H7 (cell line): Measurements from ENCODE around the gene DNER. TPM values are rescaled to one million over a fixed set of nuclear protein-coding genes. Genes with fewer than 3 reads are reported as not detected.
"Not testable (repeated sequence)": the region's sequence is repeated elsewhere in the genome, so short reads cannot be mapped to it uniquely, and the experiment has no call there.

Experiments
- DNase-seq: peaks from one replicate; pipeline ENCODE4 v3.0.0; 2012
- H3K27me3 ChIP-seq: 2 replicates; pipeline ENCODE4 v1.6.0; 2011; ENCODE audit warnings: mild to moderate bottlenecking, low read length; ENCODE audit not compliant: control insufficient read depth, insufficient read depth
- H3K36me3 ChIP-seq: replicated peaks from 2 replicates; pipeline ENCODE4 v1.5.1; 2011; ENCODE audit warnings: low read length; ENCODE audit not compliant: control insufficient read depth, insufficient read depth
- H3K4me3 ChIP-seq: 2 replicates; pipeline ENCODE4 v1.5.1; 2011; ENCODE audit warnings: low read depth, mild to moderate bottlenecking, control low read depth, low read length, moderate library complexity; ENCODE audit not compliant: insufficient read depth
- total RNA-seq: library from RNA; depleted of rRNA; stranded (reverse); fragments of >200 nt; shearing (Covaris generic); gene quantifications from 2 replicates; pipeline ENCODE4 v1.2.3, GENCODE V29; 2014; rRNA removed

DNER gene
- total RNA-seq, result 0.70 and 1.0 TPM in 2 replicates

DNA sequence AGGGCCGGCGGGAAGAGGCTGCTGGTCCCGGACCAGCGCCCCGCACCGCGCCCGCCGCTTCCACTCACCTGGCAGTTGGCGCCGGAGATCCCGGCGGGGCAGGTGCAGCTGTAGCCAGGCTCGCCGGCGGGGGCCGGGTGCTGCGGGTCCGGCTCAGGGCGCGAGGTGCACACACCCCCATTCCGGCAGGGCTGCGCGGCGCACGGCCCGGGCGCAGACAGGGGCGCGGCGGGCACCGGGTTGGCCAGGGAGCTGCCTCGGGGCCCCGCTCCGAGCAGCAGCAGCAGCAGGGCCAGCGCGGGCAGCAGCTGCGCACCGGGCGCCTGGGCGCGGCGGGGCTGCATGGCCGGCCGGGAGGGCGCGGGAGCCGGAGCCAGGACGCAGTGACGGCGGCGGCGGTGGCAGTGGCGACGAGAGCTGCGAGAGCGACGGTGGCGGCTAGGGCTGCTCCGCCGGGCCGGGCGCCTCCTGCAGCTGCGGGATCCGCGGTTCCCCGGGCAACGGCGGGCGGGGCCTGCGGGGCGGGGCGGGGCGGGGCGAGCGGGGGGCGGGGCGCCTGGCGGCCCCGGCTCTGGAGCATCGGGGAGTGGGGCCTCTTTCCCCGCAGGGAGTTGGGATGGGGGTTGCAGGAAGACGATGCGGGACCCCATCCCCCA, at the start of gene DNER:
TSS of gene DNER (minus strand) at position 476 of the 656 bp plus-strand sequence. CDS start at position 344, 132 bp downstream.
- DNase-seq, result peak; percentile 95
- peak within 1 kb of the TSS; percentile 53 for H3K4me3 ChIP-seq
- H3K27me3 ChIP-seq, result peaks cover 26% of the 10 kb centered on the region
- no peaks in the 10 kb centered on the region for H3K36me3 ChIP-seq

GRCh38 chr2:229761663-229762062, 47.3 kb upstream of the DNER start:
- H3K4me3 ChIP-seq, result no peak overlapping the region
- DNase-seq, result no peak
- no peaks in the 10 kb centered on the region for H3K27me3 ChIP-seq
- H3K36me3 ChIP-seq, result no peaks in the 10 kb centered on the region; the same call in 1 of the 2 replicates

DNA sequence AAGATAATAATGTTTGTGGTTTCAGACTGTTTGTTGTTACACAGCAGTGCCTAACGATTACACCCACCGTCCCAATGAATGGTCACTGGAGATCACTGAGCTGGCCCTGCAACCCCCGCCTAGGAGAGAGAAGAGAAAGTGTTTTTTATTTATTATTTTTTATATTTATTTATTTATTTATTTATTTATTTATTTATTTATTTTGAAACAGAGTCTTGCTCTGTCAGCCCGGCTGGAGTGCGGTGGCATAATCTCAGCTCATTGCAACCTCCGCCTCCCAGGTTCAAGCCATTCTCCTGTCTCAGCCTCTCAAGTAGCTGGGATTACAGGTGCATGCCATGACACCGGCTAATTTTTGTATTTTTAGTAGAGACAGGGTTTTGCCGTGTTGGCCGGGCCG, 43.1 kb upstream of the DNER start:
- H3K27me3 ChIP-seq, H3K4me3 ChIP-seq, H3K36me3 ChIP-seq, DNase-seq: not testable (repeated sequence)

GRCh38 chr2:229752970-229753729, 38.8 kb upstream of the DNER start:
- H3K4me3 ChIP-seq, result no peak overlapping the region
- no peak for DNase-seq
- H3K36me3 ChIP-seq, result no peaks in the 10 kb centered on the region
- H3K27me3 ChIP-seq, result no peaks in the 10 kb centered on the region

DNA sequence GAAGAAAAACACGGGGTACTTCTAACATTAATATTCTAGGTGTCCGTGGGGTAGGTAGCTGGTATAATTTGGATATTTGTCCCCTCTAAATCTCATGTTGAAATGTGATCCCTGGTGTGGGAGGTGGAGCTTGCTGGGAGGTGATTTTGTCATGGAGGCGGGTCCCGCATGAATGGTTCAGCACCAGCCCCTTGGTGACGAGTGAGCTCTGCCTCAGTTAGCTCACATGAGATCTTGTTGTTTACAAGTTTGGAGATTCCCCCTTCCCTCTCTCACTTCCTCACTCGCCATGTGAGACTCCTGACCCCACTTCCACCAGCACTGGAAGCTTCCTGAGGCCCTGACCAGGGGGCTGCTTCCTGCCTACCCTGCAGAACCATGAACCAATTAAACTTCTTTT, 35.4 kb upstream of the DNER start:
- H3K27me3 ChIP-seq, result no peaks in the 10 kb centered on the region
- H3K4me3 ChIP-seq, result no peak overlapping the region
- DNase-seq, result no peak
- H3K36me3 ChIP-seq, result no peaks in the 10 kb centered on the region

DNA sequence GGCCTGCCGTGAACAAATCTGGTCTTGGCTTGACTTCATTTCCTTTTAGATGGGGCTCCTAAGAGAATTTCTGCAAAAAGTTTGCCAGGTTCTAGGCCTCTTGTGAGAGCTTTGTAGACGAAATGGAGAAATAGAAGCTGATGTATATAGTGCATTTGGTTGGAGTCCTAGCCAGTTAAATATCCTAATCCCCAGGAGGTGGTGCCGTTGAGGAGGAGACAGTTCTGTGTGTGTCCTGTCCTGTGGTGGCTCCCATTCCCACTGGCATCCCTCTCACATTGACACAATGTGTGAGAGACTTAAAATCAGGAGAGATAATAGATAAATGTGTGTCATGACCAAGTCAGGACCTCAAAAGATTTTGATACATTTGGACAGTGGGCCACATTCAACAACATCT, 34.6 kb upstream of the DNER start:
- Histone ChIP-seq H3K4me3 (no peak overlapping the region), H3K36me3 (no peaks in the 10 kb centered on the region), H3K27me3 (no peaks in the 10 kb centered on the region)
- peak; percentile 38 for DNase-seq

GRCh38 chr2:229742691-229743090, 28.3 kb upstream of the DNER start:
- H3K36me3 ChIP-seq, H3K27me3 ChIP-seq, H3K4me3 ChIP-seq, DNase-seq: not testable (repeated sequence)

DNA sequence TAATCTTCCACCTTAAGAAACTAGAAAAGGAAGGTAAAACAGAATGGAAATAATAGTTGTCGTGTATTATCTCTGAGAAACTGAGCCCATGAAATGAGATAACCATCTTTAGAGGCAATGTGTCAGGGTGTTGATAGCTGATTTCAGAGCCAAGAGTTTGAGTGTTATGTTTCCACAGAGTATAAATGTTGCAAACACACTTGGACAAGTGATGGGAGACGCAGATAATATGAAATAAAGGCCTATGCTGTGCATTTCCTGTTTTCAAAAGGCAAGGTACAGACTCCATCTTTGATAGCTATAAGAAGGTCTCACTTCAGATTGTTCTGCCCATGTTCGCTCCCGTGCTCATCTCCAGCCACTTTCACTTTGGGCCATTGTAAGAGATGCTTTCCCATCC, 25.9 kb upstream of the DNER start:
- no peak overlapping the region for H3K4me3 ChIP-seq
- no peaks in the 10 kb centered on the region for H3K36me3 ChIP-seq
- H3K27me3 ChIP-seq, result no peaks in the 10 kb centered on the region
- no peak for DNase-seq

GRCh38 chr2:229738024-229738625, 23.8 kb upstream of the DNER start:
- no peaks in the 10 kb centered on the region for H3K36me3 ChIP-seq
- no peak overlapping the region for H3K4me3 ChIP-seq
- no peaks in the 10 kb centered on the region for H3K27me3 ChIP-seq
- DNase-seq, result no peak

DNA sequence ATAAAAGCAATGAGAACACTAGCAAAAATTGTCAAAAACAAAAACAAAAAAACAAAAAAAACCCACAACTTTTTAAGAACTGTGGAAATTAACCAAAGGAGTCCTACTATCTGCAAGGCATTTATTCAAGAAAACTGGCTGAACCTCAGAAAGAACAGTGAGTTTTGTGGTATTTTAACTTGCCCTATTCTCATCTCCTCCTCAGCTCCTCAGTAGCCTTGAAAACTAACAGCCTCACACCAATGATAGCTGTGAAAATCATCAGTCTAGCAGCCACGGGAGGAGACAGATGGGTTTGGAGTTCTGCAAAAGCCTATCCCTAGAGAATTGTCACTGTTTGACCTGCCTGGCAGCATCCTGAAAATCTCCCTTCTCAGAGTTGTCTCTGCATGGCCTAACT, 20.1 kb upstream of the DNER start:
- no peak for DNase-seq
- Histone ChIP-seq H3K36me3 (no peaks in the 10 kb centered on the region), H3K4me3 (no peak overlapping the region), H3K27me3 (no peaks in the 10 kb centered on the region)

GRCh38 chr2:229733611-229734245, 19.4 kb upstream of the DNER start:
- Histone ChIP-seq H3K36me3 (no peaks in the 10 kb centered on the region), H3K4me3 (no peak overlapping the region), H3K27me3 (no peaks in the 10 kb centered on the region)
- peak; percentile 40 for DNase-seq

DNA sequence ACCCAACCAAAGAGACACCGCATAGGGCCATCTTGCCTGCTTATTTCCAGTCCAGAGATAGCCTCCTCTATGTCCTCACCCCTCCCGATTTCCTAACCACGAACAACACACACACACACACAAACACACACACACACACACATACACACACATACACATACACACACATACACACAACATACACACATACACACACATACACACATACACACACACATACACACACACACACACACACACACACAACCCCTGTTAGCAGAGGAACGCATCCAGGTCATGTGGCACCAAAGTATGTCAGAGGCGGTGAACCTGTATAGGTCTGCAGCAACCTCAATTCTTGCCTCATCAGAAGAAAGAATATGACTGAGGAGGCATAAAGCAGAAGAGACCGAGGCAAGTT, 18.5 kb upstream of the DNER start:
- no peaks in the 10 kb centered on the region for H3K36me3 ChIP-seq
- H3K4me3 ChIP-seq, result no peak overlapping the region
- no peak for DNase-seq
- no peaks in the 10 kb centered on the region for H3K27me3 ChIP-seq

- no peak for DNase-seq
- Histone ChIP-seq H3K4me3 (no peak overlapping the region), H3K36me3 (no peaks in the 10 kb centered on the region), H3K27me3 (no peaks in the 10 kb centered on the region)
Observed at GRCh38 chr2:229731916-229732315, 17.6 kb upstream of the DNER start.

DNA sequence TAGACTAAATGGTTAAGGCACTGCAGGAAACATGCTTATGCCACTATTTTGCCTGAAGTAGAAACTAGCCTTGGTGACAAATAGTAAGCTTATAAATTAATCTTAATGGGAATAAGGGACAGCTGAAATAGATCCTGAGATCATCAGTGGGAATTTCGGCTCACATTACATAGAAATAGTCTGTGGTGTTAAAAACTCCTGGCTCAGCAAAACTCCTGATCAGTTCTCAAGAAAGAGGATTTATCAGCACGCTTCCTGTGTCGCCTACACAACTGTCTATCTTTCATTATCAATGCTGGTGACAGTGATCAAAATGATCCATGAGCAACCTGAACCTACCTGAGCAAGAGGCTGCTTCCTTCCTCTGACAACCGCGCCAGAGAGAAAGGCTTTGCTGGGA, 17.0 kb upstream of the DNER start:
- Histone ChIP-seq H3K36me3 (no peaks in the 10 kb centered on the region), H3K4me3 (no peak overlapping the region), H3K27me3 (no peaks in the 10 kb centered on the region)
- no peak for DNase-seq

GRCh38 chr2:229728370-229728769, 14.0 kb upstream of the DNER start:
- H3K36me3 ChIP-seq, result no peaks in the 10 kb centered on the region
- H3K4me3 ChIP-seq, result no peak overlapping the region
- DNase-seq, result no peak
- no peaks in the 10 kb centered on the region for H3K27me3 ChIP-seq
